Kidney epithelial cell (primary cell): ENCODE results near the gene ST7L. TPM values are rescaled to one million over a fixed set of nuclear protein-coding genes. Genes with fewer than 3 reads are reported as not detected.

Source experiments
- DNase-seq: peaks from one replicate; pipeline ENCODE4 v3.0.0-alpha.2; 2010; ENCODE audit warnings: low read depth
- H3K27me3 ChIP-seq: 2 replicates; pipeline ENCODE4 v1.6.0; 2011; ENCODE audit warnings: low read length; ENCODE audit not compliant: control insufficient read depth, insufficient read depth
- H3K36me3 ChIP-seq: 2 replicates; pipeline ENCODE4 v1.5.1; 2011; ENCODE audit warnings: low read length; ENCODE audit not compliant: control insufficient read depth, insufficient read depth
- H3K4me3 ChIP-seq: 2 replicates; pipeline ENCODE4 v1.5.1; 2011; ENCODE audit warnings: low read depth, mild to moderate bottlenecking, control low read depth, low read length
- CTCF ChIP-seq: IDR thresholded peaks from 2 replicates; pipeline ENCODE4 v1.5.1; 2011; ENCODE audit warnings: mild to moderate bottlenecking, moderate library complexity, low read length, control low read depth, inconsistent platforms; ENCODE audit not compliant: insufficient read depth, poor library complexity, severe bottlenecking
- total RNA-seq: library from RNA; depleted of rRNA; stranded (reverse); fragments of >200 nt; gene quantifications from 2 replicates; pipeline ENCODE4 v1.2.3, GENCODE V29; 2015

Gene ST7L
- total RNA-seq, 1 donor from 2014 or later: 12.9 TPM

- no peak for TF ChIP-seq CTCF
- no peak for DNase-seq
Measured at GRCh38 chr1:112536561-112536960, 82.4 kb downstream of the ST7L start.

GRCh38 chr1:112533029-112533428 is 85.9 kb downstream of the ST7L start:
- Histone ChIP-seq H3K36me3 (no peaks in the 10 kb centered on the region), H3K4me3 (no peak overlapping the region), H3K27me3 (no peaks in the 10 kb centered on the region)
- no peak for DNase-seq
- no peak for TF ChIP-seq CTCF

More at GRCh38 chr1:112536561-112536960, 82.4 kb downstream of the ST7L start:
- H3K27me3 ChIP-seq: no peaks in the 10 kb centered on the region
- no peak overlapping the region for H3K4me3 ChIP-seq
- H3K36me3 ChIP-seq: no peaks in the 10 kb centered on the region

DNA sequence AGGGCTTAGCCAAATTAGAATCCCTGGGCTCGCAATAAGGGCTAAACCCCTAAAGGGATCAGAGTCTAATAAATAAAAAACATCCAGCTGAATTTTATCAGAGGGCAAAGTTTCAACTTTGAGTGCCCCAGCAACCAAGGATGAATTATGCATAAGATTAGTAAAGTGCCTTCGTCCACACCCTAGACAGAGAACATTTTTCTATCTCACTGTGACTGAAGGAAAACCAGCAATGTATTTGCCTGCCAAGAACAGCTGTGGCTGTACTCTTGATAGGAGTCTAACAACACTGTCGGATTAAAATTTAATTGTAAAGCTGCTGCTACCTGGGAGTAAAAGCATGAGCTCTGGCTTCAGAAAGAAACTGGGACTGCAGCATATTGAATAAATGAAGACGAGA is 86.9 kb downstream of the ST7L start:
- DNase-seq: no peak
- no peak for TF ChIP-seq CTCF

DNA sequence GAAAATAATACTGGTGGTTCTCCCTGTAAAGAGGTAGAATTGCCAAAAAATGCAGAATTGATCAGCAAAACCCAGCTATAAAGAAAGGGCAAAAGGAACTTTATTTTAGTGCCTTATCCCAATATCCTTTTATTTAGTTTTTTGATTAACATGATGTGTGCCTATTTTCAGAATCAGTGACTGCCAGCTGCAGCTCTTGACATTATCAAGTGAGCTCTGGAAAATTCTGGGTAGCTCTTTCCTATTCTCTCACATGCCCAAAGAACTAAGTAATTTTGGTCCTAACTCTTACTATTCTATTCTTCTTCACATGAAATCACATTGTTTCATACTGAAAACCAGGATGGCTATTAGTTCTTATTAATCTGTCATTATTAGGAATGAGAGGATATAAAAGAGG is 88.1 kb downstream of the ST7L start:
- TF ChIP-seq CTCF: no peak
- no peak overlapping the region for H3K4me3 ChIP-seq
- no peak for DNase-seq
- H3K27me3 ChIP-seq: no peaks in the 10 kb centered on the region
- H3K36me3 ChIP-seq: no peaks in the 10 kb centered on the region

More for the DNA sequence above, 86.9 kb downstream of the ST7L start:
- H3K4me3 ChIP-seq: no peak overlapping the region
- H3K27me3 ChIP-seq: no peaks in the 10 kb centered on the region
- H3K36me3 ChIP-seq: no peaks in the 10 kb centered on the region

GRCh38 chr1:112529301-112529700 is 89.6 kb downstream of the ST7L start:
- no peak overlapping the region for H3K4me3 ChIP-seq
- TF ChIP-seq CTCF: no peak
- no peaks in the 10 kb centered on the region for H3K27me3 ChIP-seq
- DNase-seq: no peak
- H3K36me3 ChIP-seq: no peaks in the 10 kb centered on the region

DNA sequence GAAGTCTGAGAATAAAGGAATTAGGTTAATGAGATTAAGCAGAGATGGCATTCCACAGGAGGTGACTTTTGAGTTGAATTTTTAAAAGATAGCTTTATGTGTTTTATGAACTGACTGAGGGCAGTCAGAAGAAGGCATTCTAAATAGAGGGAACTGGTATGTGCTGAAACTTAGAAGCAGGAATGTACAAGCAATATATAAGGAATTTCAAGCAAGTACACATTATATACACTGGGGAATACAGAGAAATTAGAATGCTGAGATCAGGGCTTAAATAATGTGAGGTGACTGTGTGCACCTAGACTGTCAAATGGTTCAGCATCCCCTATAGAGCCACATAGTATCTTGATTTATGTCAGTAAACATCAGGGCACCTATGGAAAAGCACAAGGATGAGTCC is 90.9 kb downstream of the ST7L start:
- Histone ChIP-seq H3K4me3 (no peak overlapping the region), H3K36me3 (no peaks in the 10 kb centered on the region), H3K27me3 (no peaks in the 10 kb centered on the region)
- no peak for DNase-seq
- TF ChIP-seq CTCF: no peak
